WTC11 (cell line): ENCODE data around the gene EXOC4.

ENCODE experiments used
- FOXJ3 ChIP-seq: sonication (generic); formaldehyde crosslinking; IDR thresholded peaks from 2 replicates; pipeline ENCODE4 v1.9.0; 2021; ENCODE audit warnings: missing genetic modification reagents, mild to moderate bottlenecking, borderline replicate concordance
- FOXP1 ChIP-seq: sonication (generic); formaldehyde crosslinking; IDR thresholded peaks from 2 replicates; pipeline ENCODE4 v1.8.0; 2022; ENCODE audit warnings: missing genetic modification reagents, mild to moderate bottlenecking, moderate library complexity, borderline replicate concordance
- GRHL2 ChIP-seq: fragments of 250-450 bp; sonication (Bioruptor Pico); IDR thresholded peaks from 2 replicates; pipeline ENCODE4 v1.8.0; 2022; ENCODE audit warnings: mild to moderate bottlenecking, moderate library complexity; ENCODE audit not compliant: insufficient replicate concordance, severe bottlenecking
- GTF2I ChIP-seq: fragments of 250-450 bp; sonication (Bioruptor Pico); conservative IDR thresholded peaks from 2 replicates; pipeline ENCODE4 v1.4.0; 2021; ENCODE audit warnings: mild to moderate bottlenecking
- SMAD3 ChIP-seq: sonication (generic); formaldehyde crosslinking; IDR thresholded peaks from 2 replicates; pipeline ENCODE4 v1.8.0; 2022; ENCODE audit warnings: missing genetic modification reagents, mild to moderate bottlenecking, borderline replicate concordance
- SOX15 ChIP-seq: fragments of 250-450 bp; sonication (Bioruptor Pico); IDR thresholded peaks from 2 replicates; pipeline ENCODE4 v1.9.0; 2021; ENCODE audit warnings: mild to moderate bottlenecking
- TCF7 ChIP-seq: sonication (generic); formaldehyde crosslinking; IDR thresholded peaks from 2 replicates; pipeline ENCODE4 v1.8.0; 2022; ENCODE audit warnings: mild to moderate bottlenecking, low read depth, missing genetic modification reagents, moderate library complexity
- TF ChIP-seq, protein P1 (sequence below): sonication (generic); formaldehyde crosslinking; IDR thresholded peaks from 2 replicates; pipeline ENCODE4 v1.8.1; 2023; ENCODE audit warnings: mild to moderate bottlenecking, missing genetic modification reagents, borderline replicate concordance
- TF ChIP-seq, protein P2 (sequence below): fragments of 200-600 bp; IDR thresholded peaks from 2 replicates; pipeline ENCODE4 v1.8.0; 2022; ENCODE audit warnings: antibody characterized with exemption
- TF ChIP-seq, protein P3 (sequence below): sonication (generic); formaldehyde crosslinking; IDR thresholded peaks from 2 replicates; pipeline ENCODE4 v1.8.0; 2023; ENCODE audit warnings: missing genetic modification reagents
- TF ChIP-seq, protein P4 (sequence below): sonication (generic); formaldehyde crosslinking; IDR thresholded peaks from 2 replicates; pipeline ENCODE4 v1.8.1; 2023; ENCODE audit warnings: mild to moderate bottlenecking, moderate library complexity, missing genetic modification reagents

DNA sequence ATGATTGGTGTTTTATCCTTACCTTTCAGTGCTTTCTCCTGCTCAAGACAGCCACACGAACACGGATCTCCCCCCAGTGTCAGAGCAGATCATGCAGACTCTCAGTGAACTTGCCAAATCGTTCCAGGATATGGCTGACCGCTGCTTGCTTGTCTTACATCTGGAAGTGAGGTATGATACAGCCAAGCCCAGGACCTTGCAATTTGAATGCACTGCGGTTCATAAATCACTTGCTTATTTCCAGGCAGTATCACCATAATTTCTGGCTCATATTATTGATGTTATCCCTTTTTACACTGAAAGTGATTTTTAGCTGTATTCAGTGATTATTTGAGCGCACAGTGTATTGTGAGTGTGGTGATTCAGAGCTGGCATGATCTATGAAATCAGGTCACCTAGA lies 744.6 kb downstream of the EXOC4 start:
- TF ChIP-seq, protein P1, sequence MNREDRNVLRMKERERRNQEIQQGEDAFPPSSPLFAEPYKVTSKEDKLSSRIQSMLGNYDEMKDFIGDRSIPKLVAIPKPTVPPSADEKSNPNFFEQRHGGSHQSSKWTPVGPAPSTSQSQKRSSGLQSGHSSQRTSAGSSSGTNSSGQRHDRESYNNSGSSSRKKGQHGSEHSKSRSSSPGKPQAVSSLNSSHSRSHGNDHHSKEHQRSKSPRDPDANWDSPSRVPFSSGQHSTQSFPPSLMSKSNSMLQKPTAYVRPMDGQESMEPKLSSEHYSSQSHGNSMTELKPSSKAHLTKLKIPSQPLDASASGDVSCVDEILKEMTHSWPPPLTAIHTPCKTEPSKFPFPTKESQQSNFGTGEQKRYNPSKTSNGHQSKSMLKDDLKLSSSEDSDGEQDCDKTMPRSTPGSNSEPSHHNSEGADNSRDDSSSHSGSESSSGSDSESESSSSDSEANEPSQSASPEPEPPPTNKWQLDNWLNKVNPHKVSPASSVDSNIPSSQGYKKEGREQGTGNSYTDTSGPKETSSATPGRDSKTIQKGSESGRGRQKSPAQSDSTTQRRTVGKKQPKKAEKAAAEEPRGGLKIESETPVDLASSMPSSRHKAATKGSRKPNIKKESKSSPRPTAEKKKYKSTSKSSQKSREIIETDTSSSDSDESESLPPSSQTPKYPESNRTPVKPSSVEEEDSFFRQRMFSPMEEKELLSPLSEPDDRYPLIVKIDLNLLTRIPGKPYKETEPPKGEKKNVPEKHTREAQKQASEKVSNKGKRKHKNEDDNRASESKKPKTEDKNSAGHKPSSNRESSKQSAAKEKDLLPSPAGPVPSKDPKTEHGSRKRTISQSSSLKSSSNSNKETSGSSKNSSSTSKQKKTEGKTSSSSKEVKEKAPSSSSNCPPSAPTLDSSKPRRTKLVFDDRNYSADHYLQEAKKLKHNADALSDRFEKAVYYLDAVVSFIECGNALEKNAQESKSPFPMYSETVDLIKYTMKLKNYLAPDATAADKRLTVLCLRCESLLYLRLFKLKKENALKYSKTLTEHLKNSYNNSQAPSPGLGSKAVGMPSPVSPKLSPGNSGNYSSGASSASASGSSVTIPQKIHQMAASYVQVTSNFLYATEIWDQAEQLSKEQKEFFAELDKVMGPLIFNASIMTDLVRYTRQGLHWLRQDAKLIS (CRISPR knock-in tag): no peak
- TF ChIP-seq GTF2I: no peak
- TF ChIP-seq, protein P2, sequence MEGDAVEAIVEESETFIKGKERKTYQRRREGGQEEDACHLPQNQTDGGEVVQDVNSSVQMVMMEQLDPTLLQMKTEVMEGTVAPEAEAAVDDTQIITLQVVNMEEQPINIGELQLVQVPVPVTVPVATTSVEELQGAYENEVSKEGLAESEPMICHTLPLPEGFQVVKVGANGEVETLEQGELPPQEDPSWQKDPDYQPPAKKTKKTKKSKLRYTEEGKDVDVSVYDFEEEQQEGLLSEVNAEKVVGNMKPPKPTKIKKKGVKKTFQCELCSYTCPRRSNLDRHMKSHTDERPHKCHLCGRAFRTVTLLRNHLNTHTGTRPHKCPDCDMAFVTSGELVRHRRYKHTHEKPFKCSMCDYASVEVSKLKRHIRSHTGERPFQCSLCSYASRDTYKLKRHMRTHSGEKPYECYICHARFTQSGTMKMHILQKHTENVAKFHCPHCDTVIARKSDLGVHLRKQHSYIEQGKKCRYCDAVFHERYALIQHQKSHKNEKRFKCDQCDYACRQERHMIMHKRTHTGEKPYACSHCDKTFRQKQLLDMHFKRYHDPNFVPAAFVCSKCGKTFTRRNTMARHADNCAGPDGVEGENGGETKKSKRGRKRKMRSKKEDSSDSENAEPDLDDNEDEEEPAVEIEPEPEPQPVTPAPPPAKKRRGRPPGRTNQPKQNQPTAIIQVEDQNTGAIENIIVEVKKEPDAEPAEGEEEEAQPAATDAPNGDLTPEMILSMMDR: no peak
- no peak for TF ChIP-seq FOXJ3 (CRISPR knock-in tag)
- TF ChIP-seq GRHL2 (CRISPR knock-in tag): no peak
- no peak for TF ChIP-seq FOXP1
- TF ChIP-seq, protein P3, sequence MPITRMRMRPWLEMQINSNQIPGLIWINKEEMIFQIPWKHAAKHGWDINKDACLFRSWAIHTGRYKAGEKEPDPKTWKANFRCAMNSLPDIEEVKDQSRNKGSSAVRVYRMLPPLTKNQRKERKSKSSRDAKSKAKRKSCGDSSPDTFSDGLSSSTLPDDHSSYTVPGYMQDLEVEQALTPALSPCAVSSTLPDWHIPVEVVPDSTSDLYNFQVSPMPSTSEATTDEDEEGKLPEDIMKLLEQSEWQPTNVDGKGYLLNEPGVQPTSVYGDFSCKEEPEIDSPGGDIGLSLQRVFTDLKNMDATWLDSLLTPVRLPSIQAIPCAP: no peak
- TF ChIP-seq SMAD3: no peak
- TF ChIP-seq SOX15 (CRISPR knock-in tag): no peak
- TF ChIP-seq, protein P4, sequence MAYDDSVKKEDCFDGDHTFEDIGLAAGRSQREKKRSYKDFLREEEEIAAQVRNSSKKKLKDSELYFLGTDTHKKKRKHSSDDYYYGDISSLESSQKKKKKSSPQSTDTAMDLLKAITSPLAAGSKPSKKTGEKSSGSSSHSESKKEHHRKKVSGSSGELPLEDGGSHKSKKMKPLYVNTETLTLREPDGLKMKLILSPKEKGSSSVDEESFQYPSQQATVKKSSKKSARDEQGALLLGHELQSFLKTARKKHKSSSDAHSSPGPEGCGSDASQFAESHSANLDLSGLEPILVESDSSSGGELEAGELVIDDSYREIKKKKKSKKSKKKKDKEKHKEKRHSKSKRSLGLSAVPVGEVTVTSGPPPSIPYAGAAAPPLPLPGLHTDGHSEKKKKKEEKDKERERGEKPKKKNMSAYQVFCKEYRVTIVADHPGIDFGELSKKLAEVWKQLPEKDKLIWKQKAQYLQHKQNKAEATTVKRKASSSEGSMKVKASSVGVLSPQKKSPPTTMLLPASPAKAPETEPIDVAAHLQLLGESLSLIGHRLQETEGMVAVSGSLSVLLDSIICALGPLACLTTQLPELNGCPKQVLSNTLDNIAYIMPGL (CRISPR knock-in tag): no peak
- TF ChIP-seq TCF7 (CRISPR knock-in tag): no peak
